ENCODE data around the gene NME2.
"Not testable (repeated sequence)": the region's sequence is repeated elsewhere in the genome, so short reads cannot be mapped to it uniquely, and the experiment has no call there.

The NME2 gene

DNA sequence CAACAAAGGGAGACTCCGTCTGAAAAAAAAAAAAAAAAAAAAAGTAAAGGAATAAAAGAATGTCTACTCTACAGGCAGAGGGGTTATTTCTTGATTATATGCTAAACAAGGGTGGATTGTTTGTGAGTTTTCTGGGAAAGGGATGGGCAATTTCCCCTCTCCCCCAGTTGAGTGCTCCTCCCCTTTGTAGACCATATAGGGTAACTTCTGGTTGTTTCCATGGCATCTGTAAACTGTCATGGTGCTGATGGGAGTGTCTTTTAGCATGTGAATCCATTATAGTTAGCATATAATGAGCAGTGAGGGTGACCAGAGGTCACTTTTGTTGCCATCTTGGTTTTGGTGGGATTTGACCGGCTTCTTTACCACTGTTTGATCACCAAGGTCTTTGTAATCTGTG lies 17.0 kb upstream of the NME2 start:
- DNase-seq: no peak
- in situ Hi-C loops (cut with MboI; ENCODE audit: low pct_unique_long_range_greater_than_20kb, low sequenced_read_pairs): no loop called here

DNA sequence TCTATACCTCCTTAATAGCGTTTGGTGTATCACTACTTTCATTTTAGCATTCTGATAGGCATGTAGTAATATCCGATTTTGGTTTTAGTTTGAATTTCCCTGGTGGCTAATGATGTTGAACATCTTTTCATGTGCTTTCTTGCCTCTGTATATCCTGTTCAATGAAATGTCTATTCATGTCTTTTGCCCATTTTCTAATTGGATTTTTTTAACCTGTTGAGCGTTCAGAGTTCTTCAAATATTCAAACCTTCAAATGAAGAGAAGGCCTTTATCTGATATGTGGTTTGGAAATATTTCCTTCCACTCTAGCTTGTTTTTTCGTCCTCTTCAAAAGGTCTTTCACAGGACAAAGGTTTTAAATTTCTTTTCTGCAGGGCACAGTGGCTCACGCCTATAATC lies 15.3 kb upstream of the NME2 start:
- in situ Hi-C loops (cut with MboI; ENCODE audit: low pct_unique_long_range_greater_than_20kb, low sequenced_read_pairs): no loop called here
- DNase-seq: no peak

DNA sequence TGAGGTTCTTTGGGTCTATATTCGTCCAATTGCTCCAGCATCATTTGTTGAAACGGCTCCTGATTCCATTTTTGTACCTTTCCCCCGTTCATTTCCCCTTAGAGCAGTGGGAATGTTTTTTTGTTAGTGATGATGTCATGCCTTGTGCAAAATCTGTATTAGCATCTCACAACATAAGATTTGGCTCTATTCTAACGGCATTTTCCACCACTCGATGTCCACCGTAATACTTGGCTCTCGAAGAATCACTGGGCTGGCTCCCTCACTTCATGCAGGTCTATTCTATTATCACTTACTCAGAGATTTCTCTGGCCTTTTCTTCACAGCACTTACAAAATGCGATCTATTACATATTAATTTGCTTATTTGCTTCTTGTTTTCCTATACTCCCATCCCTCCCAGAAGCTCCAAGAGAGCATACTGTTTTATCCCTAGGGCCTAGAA lies 13.4 kb upstream of the NME2 start:
- DNase-seq: no peak
- in situ Hi-C loops (cut with MboI; ENCODE audit: low pct_unique_long_range_greater_than_20kb, low sequenced_read_pairs): no loop called here

DNA sequence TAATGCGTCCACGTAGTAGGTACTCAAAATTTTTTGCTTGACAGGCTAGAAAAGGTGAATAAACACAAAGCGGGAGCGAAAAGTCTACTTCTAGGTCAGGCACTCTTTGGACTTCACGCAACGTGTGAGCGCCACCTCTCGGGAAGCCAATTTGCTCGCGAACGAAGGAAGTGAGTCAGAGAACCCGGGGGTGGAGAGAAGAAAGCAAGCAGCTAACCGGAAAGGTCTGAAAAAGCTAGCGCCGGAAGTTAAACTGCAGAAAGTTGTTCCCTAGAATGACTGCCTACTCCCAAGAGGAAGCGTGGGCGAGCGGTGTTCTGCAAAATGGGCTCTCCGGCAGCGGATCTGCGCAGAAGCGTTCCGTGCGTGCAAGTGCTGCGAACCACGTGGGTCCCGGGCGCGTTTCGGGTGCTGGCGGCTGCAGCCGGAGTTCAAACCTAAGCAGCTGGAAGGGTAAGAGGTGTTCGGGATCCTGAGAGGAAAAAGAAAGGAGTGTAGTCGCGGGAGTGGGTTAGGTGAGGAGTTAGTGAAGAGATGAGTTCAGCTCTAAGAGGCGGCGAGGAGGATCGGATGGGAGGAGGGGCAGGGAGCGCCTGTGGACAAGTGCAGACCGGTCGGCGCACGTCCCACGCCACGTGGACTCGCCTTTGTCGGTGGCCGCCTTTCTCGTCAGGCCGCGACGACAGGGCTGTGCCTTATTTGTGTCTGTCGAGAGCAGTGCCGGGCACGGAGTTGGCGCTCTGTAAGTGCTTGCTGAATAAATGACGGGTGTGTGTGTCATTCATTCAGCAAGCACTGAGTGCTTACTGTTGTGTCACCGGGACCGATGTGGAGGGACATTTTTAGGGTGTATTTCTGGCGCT lies 12.8 kb upstream of the NME2 start, which contains the start of gene NME1:
Gene NME1, plus strand, starts transcription at position 350 of the 863 bp plus-strand sequence. CDS start 2,096 bp downstream, outside the sequence.
- peak; percentile 99 for DNase-seq
- in situ Hi-C loops (cut with MboI; ENCODE audit: low pct_unique_long_range_greater_than_20kb, low sequenced_read_pairs): no loop called here

DNA sequence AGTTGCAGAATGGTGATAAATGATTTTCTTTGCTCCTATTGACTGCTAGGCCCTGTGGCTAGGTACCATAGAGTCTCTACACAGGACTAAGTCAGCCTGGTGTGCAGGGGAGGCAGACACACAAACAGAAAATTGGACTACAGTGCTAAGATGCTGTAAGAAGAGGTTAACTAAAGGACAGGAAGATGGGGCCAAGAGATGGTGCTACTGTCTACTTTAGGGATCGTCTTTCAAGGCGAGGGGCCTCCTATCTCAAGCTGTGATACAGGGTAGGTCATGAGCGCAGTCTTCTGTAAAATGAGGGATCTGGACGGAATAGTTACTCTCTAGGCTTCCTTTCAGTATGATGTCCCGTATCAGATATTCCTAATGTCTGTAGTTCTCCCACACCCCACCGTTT lies 12.0 kb upstream of the NME2 start:
- peak; percentile 34 for DNase-seq
- in situ Hi-C loops (cut with MboI; ENCODE audit: low pct_unique_long_range_greater_than_20kb, low sequenced_read_pairs): no loop called here

DNA sequence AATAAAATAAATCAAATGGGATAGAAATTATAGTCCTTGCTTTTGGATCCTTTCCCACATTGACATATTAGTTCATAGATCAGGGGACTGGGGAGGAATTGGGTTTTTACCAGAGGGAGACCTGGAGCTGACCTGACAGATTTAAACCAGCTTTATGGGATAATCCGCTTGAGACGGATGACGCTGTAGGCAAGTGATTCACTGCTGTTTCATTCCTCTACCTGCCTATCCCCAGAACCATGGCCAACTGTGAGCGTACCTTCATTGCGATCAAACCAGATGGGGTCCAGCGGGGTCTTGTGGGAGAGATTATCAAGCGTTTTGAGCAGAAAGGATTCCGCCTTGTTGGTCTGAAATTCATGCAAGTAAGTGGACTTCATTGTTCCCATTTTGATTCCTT lies 10.8 kb upstream of the NME2 start:
- in situ Hi-C loops (cut with MboI; ENCODE audit: low pct_unique_long_range_greater_than_20kb, low sequenced_read_pairs): no loop called here
- DNase-seq: no peak

DNA sequence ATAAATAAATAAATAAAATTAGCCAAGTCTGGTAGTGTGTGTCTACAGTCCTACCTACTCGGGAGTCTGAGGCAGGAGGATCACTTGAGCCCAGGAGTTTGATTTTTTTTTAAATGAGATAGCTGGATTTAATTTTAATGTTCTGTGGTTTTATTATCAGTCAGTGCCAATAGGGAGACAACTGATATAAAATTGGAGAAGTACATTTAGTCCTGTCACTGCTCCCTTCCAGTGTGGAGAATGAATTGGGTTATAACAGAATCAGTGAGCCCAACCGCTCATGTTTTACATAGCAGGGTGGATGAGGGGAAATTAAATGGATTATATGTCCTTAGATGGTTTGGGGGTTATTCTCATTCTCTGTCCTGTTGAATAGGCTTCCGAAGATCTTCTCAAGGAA lies 6.6 kb upstream of the NME2 start:
- DNase-seq: no peak
- in situ Hi-C loops (cut with MboI; ENCODE audit: low pct_unique_long_range_greater_than_20kb, low sequenced_read_pairs): no loop called here

DNA sequence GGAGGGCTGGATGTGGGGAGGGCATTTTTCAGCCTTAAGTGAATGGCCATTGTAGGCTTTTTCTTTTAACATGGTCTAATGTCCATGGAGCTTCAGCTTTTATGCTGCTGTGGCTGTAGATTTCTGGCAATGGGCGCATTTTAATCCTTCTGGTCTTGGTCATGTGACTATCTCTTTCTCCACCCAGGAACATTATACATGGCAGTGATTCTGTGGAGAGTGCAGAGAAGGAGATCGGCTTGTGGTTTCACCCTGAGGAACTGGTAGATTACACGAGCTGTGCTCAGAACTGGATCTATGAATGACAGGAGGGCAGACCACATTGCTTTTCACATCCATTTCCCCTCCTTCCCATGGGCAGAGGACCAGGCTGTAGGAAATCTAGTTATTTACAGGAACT lies 4.7 kb upstream of the NME2 start:
- no peak for DNase-seq
- in situ Hi-C loops (cut with MboI; ENCODE audit: low pct_unique_long_range_greater_than_20kb, low sequenced_read_pairs): no loop called here

DNA sequence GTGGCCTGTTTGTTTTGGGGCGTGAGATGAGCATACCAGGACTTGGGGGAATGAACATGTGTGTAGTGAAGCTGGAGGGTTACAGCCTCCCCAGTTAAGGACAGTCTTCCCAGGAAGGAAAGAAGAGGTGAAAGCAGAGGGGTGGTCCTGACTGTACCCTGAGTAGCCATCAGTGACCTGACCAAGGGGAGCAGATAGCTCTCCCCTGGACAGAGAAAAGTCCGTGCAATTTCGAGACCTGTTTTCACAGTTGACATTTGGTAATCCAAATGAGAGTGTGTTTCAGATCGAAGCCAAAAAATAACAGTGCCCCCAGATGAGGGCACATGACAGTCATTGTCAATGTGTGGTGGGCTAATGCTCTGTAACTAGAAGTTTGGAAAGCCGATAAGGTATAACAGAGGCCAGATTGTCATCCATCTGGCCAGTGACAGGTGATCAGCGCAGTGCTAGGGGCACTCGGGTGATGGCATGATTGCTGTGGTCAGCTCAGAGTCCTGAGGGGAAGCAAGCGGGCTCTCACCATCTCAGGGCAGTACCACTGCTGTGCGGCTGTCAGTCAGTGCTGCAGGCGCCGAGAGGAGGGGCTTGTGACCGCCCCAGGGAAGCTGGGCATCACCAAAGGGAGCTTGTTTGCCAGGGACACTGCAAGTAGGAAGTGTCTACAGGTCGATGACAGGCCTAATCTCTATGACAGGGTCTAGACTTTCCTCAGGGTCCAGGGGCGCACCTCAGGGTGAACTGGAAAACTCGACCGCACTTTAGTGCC lies 1.1 kb upstream of the NME2 start:
- DNase-seq: peak; percentile 26
- in situ Hi-C loops (cut with MboI; ENCODE audit: low pct_unique_long_range_greater_than_20kb, low sequenced_read_pairs): no loop called here

DNA sequence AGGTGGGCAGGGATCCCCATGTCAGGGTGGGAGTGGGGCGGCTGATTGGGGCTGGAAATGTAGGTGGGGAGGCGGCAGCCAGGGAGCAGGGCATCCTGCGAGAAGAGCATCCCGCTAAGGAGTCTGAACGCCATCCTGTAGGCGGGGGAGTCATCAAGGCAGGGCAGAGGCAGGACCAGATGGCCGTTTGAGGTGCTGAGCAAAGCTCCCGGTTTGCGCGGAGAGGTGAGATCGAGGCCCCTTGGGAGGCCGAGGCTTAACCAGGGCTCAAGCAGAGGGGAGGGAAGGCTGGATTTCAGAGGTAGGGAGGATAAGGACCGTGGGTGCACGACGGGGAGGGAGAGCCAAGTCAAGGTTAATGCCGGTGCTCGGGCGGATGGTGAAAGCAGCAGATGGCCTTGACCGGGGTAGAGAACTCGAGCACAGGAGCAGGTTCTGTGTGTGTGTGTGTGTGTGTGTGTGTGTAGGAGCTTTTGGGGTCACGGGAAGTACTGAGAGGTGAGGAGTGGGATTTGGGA lies 472 bp upstream of the NME2 start:
- in situ Hi-C loops (cut with MboI; ENCODE audit: low pct_unique_long_range_greater_than_20kb, low sequenced_read_pairs): no loop called here
- DNase-seq: no peak

DNA sequence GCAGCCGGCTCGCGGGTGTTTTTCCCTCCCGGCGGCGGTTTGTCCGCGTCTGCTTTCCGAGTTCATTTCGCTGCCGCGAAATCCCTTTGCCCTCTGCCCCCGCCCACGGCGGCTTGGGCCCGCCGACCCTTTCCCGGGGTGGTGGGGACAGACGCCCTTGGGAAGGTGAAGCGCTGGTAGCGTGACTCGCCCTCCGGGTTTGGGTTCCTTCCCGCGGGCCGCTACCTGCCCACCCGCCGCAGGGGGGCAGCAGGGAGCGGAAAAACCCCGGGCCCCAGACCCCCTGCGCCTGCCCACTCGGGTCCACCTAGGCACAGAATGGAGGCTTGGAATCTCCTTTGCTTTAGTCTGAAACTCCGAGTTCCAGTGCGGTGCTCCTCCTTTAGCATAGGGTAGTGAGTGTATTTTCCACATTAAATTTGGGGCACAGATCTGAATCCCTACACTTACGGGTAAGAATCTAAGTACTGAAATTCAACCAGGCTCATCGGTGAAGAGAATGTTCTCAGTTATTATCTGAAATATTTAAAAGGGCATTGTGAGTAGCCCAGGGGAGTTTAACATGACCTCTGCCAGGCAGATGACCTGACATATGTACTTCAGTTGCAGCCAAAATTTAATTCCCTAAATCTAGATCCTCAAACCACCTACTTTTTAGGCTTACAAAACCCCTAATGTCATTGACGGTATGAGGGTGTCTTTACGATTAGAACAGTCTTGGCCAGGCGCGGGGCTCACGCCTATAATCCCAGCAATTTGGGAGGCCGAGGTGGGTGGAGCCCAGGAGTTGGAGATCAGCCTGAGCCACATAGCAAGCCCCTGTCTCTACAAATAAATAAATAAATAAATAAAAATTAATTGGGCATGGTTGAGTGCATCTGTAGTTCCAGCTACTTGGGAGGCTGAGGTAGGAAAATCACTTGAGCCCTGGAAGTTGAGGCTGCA lies 1.0 kb downstream of the NME2 start:
- in situ Hi-C loops (cut with MboI; ENCODE audit: low pct_unique_long_range_greater_than_20kb, low sequenced_read_pairs): no loop called here
- peak; percentile 79 for DNase-seq

DNA sequence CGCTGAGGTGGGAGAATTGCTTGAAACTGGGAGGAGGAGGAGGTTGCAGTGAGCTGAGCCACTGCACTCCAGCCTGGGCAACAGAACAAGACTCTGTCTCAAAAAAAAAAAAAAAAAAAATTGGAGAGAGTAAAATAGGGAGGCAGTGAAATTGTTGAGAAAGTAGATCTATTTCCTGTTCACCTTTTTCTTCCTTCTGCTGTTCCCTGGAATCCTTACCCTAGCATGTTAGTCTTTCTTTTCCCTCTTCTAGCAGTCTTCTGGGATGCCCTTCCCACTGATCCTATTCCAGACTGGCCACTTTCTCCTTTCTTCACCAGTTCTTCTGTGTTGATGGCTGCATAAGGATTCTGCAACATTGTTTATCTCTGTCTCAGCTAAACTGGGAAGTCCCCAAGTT lies 3.1 kb downstream of the NME2 start:
- DNase-seq: no peak
- in situ Hi-C loops (cut with MboI; ENCODE audit: low pct_unique_long_range_greater_than_20kb, low sequenced_read_pairs): no loop called here

DNA sequence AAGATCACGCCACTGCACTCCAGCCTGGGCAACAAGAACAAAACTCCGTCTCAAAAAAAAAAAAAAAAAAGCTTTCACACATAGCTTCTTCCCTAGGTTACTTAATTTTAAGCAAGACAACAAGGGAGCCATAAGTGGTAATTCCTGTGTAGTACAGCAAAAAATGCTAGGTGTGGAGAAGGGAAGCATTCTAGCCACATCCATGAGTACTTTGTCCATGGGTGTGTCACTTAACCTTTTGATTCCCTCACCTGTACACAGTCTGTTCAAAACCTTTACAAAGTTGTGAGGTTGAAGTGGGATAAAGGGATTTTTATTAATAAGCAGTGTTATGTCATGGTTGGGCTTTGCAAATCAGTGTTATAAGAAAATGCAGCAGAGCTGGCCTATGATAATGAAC lies 4.5 kb downstream of the NME2 start:
- no peak for DNase-seq
- in situ Hi-C loops (cut with MboI; ENCODE audit: low pct_unique_long_range_greater_than_20kb, low sequenced_read_pairs): no loop called here

DNA sequence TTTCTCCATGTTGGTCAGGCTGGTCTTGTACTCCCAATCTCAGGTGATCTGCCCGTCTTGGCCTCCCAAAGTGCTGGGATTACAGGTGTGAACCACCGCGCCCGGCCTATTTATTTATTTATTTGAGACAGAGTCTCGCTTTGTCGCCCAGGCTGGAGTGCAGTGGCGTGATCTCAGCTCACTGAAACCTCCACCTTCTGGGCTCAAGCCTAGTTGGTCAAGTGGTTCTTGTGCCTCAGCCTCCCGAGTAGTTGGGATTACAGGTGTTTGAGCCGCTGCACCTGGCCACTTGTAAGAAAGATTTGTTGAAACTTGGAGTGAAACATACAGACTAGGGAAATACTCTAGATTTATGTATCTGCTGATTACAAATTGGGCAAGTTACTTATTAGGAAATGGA lies 5.8 kb downstream of the NME2 start:
- in situ Hi-C loops (cut with MboI; ENCODE audit: low pct_unique_long_range_greater_than_20kb, low sequenced_read_pairs); DNase-seq: not testable (repeated sequence)

DNA sequence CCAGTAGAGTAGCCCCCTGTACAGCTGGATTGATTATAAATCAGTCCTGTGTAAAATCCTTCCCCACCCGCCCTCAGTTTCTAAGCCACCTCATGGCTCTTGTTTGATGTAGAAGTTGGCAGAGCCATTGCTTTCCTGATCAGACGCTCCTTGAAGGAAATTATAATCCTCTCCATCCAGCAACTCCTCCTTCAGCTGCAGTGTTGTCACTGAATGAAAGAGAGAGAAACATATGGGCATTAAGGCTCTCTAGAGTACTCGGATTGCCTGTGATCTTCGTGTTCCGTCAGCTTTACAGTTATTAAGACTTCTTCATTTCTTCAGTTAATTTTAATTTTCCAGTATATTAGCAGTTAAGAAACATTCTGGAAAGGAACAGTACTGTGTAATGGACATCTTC lies 14.3 kb downstream of the NME2 start:
- in situ Hi-C loops (cut with MboI; ENCODE audit: low pct_unique_long_range_greater_than_20kb, low sequenced_read_pairs): no loop called here
- DNase-seq: no peak

DNA sequence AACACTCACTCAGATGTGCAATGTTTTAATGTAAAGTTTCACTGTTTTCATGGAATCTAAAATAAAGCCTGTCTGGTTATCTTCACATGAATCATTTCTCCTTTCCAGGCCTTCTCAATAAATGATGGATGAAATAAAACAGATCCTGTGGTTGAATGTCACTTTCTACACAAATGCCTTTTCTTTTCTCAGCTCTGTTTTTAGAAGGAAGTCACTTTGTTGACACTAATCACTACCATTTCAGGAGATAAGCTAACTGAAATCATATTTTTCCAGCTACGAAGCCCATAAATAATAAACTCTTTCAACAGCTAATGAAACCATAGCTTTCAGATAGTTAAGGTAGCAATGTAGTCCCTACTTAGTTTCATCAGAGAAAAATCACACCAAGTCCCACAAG lies 17.9 kb downstream of the NME2 start:
- no peak for DNase-seq

DNA sequence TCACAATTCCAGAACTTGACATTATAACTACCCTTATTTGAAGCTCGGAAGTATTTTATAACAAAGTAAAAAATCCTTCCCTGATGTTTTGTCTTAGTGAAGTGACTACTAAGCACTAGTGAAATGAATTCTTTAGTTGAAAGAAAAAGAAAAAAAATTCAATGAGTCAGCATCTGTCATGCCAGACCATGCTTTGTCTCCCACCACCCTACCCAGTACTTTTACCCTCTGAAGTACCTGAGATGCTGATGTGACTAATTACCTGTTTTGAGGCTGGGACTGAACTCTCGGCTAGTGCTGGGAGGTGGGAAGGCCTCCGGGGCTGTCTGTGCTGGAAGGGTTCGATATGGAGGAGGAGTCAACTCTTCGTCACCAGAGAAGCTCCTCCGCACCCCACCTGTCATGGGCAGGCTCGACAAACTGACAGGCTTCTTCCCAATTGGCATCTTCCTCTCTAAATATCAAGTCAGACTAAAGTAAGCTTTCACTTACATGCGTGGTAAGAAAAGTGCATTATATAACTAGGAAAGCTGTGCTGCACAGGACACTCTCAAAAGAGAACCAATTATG lies 19.6 kb downstream of the NME2 start:
- DNase-seq: no peak
- in situ Hi-C loops (cut with MboI; ENCODE audit: low pct_unique_long_range_greater_than_20kb, low sequenced_read_pairs): no loop called here

More for the DNA sequence above, 17.9 kb downstream of the NME2 start:
- in situ Hi-C loops (cut with MboI; ENCODE audit: low pct_unique_long_range_greater_than_20kb, low sequenced_read_pairs): no loop called here

DNA sequence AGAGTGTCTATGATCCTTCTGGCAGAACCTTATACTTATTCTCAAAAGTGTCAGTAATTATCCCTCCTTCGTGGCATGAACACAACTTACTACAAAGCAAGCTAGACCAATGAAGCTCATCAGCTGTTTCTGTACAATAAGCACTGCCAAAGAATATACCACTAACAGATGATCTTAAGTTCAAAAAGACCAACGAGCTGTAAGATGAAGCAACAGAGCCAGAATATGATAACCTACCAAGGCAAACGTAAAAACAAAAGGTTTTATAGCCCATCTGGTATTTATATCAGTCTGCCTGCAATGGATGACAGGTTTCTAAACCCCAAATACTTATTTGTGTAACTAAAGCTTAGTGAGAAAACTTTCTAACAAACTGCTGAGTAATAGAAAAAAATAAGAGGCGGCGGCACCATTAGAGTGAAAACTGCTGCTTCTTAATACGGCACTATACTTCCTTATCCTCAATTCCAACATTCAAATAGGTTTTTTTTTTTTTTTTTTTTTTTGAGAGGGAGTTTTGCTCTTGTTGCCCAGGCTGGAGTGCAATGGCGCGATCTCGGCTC lies 22.1 kb downstream of the NME2 start:
- no peak for DNase-seq
- in situ Hi-C loops (cut with MboI; ENCODE audit: low pct_unique_long_range_greater_than_20kb, low sequenced_read_pairs): no loop called here

DNA sequence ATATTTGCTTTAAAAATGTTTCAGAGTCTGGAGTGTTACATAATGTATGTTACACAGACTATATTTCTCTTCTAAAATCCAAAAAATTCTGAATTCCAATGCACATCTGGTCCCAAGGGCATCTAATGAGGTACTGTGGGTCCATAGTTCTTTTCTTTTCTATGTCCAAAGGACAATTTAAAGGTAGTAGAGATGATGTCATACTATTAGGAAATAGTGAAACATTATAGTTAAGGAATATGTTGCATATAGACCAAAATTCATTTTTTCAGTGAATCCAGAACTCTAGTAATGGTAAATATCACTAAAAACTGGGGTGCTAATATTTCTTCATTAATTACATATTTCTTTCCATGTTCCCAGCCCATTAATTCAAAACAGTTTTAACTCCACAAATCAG lies 23.0 kb downstream of the NME2 start:
- in situ Hi-C loops (cut with MboI; ENCODE audit: low pct_unique_long_range_greater_than_20kb, low sequenced_read_pairs): no loop called here

More for the DNA sequence above, 23.0 kb downstream of the NME2 start:
- no peak for DNase-seq
